Hepatocyte (in vitro differentiated cells): ENCODE data around the gene UTF1. TPM values are rescaled to one million over a fixed set of nuclear protein-coding genes. Genes with fewer than 3 reads are reported as not detected.

Experiments
- DNase-seq: peaks from one replicate; pipeline ENCODE4 v3.0.0-alpha.2; 2016; ENCODE audit warnings: low spot score
- H2AFZ ChIP-seq: fragments of 200-600 bp; sonication (generic); 2 replicates; pipeline ENCODE4 v1.6.0; 2016; ENCODE audit warnings: antibody characterized with exemption, mild to moderate bottlenecking
- H3K27ac ChIP-seq: fragments of 200-600 bp; sonication (generic); 2 replicates; pipeline ENCODE4 v1.5.1; 2016; ENCODE audit warnings: mild to moderate bottlenecking
- H3K27me3 ChIP-seq: fragments of 200-600 bp; sonication (generic); 2 replicates; pipeline ENCODE4 v1.6.1; 2016
- H3K36me3 ChIP-seq: fragments of 200-600 bp; sonication (generic); replicated peaks from 2 replicates; pipeline ENCODE4 v1.5.1; 2016; ENCODE audit warnings: low read depth; ENCODE audit not compliant: insufficient read depth
- H3K4me1 ChIP-seq: fragments of 200-600 bp; sonication (generic); 2 replicates; pipeline ENCODE4 v1.5.1; 2016; ENCODE audit warnings: mild to moderate bottlenecking, moderate library complexity; ENCODE audit not compliant: insufficient read depth
- H3K4me2 ChIP-seq: fragments of 200-600 bp; sonication (generic); 2 replicates; pipeline ENCODE4 v1.6.0; 2016
- H3K4me3 ChIP-seq: fragments of 200-600 bp; sonication (generic); 2 replicates; pipeline ENCODE4 v1.5.1; 2016; ENCODE audit warnings: mild to moderate bottlenecking
- H3K79me2 ChIP-seq: fragments of 200-600 bp; sonication (generic); 2 replicates; pipeline ENCODE4 v1.6.0; 2017; ENCODE audit warnings: mild to moderate bottlenecking
- H3K9me2 ChIP-seq: fragments of 200-600 bp; sonication (generic); replicated peaks from 2 replicates; pipeline ENCODE4 v1.6.0; 2017; ENCODE audit warnings: mild to moderate bottlenecking; ENCODE audit not compliant: insufficient read depth
- H3K9me3 ChIP-seq: fragments of 200-600 bp; sonication (generic); 2 replicates; pipeline ENCODE4 v1.5.1; 2016; ENCODE audit warnings: low read depth, mild to moderate bottlenecking
- H4K20me1 ChIP-seq: fragments of 200-600 bp; sonication (generic); 2 replicates; pipeline ENCODE4 v1.6.0; 2016; ENCODE audit warnings: mild to moderate bottlenecking; ENCODE audit not compliant: insufficient read depth, poor library complexity, severe bottlenecking
- CTCF ChIP-seq: fragments of 200-600 bp; sonication (generic); IDR thresholded peaks from 2 replicates; pipeline ENCODE4 v1.5.1; 2016; ENCODE audit warnings: antibody characterized with exemption, mild to moderate bottlenecking; ENCODE audit not compliant: poor library complexity
- EZH2 ChIP-seq: fragments of 200-600 bp; sonication (generic); IDR thresholded peaks from 2 replicates; pipeline ENCODE4 v1.6.1; 2016; ENCODE audit warnings: antibody characterized with exemption, mild to moderate bottlenecking, borderline replicate concordance
- EZH2phosphoT487 ChIP-seq: fragments of 200-600 bp; sonication (generic); IDR thresholded peaks from one replicate; pipeline ENCODE4 v1.6.1; 2018; ENCODE audit warnings: antibody characterized with exemption, mild to moderate bottlenecking, low read depth, moderate library complexity; ENCODE audit not compliant: unreplicated experiment, severe bottlenecking
- WGBS: methylation state at CpG from one replicate; pipeline ENCODE4 v1.1.6; 2016; ENCODE audit warnings: low lambda C conversion rate; ENCODE audit errors: missing lambda C conversion rate; 5-methylcytosine and 5-hydroxymethylcytosine counted together
- polyA plus RNA-seq: library from polyadenylated mRNA; unstranded; fragments of >200 nt; fragmentation: Nextera tagmentation; extraction: Ambion mirVana; gene quantifications from 2 replicates; pipeline ENCODE4 v1.2.1, GENCODE V29; 2016
- total RNA-seq: library from RNA; depleted of rRNA; stranded (reverse); fragments of >200 nt; gene quantifications from 2 replicates; pipeline ENCODE4 v1.2.3, GENCODE V29; 2014

UTF1 gene
- total and polyA plus RNA-seq, 2 experiments from 2014 or later, result not detected

GRCh38 chr10:133211141-133211830, 18.7 kb upstream of the UTF1 start:
- WGBS, result 93% methylated on average over 21 of the region's 25 CpGs
- Histone ChIP-seq H3K79me2 (no peaks in the 10 kb centered on the region), H3K4me1 (no peaks in the 10 kb centered on the region), H3K9me3 (no peaks in the 10 kb centered on the region), H3K36me3 (no peaks in the 10 kb centered on the region), H3K4me3 (no peak overlapping the region), H3K27ac (no peak overlapping the region), H3K4me2 (no peak overlapping the region), H2AFZ (no peak overlapping the region), H3K9me2 (no peaks in the 10 kb centered on the region), H4K20me1 (no peaks in the 10 kb centered on the region), H3K27me3 (no peaks in the 10 kb centered on the region)
- no peak for DNase-seq
- no peak for TF ChIP-seq CTCF
- no peak for TF ChIP-seq EZH2
- no peak for TF ChIP-seq EZH2phosphoT487

DNA sequence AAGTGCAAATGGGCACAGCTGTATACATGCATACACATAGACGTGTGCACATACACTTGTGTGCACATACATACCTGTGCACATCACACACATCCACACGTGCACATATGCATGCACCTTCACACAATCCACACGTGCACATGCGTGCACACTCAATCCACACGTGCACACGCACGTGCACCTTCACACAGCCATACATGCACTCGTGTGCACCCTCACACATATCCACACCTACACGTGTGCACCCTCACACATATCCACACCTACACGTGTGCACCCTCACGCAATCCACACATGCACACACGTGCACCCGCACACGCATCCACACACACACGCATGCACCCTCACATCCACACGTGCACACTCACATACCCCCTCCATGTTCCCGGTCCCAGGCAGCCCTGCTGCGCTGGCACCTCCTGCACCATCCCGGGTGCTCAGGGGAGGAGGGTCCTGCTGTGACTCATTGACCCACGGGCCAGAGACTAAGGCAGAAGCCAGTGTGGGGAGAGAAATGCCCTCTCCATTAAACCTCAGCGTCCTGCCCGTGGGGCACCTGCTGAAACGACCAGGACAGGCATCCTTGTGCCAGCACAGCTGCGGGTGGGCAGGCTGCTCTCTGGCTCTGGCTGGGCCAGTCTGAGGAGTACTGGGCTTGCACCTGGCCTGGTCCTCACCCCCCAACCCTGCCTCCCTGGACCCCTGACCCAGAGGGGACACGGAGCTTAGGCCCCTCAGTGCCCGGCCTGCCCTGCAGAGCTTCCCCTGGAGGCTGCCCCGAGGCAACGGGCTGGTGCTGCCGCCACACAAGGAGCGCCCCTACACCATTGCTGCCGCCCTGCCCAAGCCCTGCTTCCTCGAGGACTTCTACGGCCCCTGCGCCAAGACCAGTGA, 17.8 kb upstream of the UTF1 start:
- Histone ChIP-seq H3K79me2 (no peaks in the 10 kb centered on the region), H3K9me3 (no peaks in the 10 kb centered on the region), H3K27ac (no peak overlapping the region), H3K36me3 (no peaks in the 10 kb centered on the region), H3K4me2 (no peak overlapping the region), H2AFZ (no peak overlapping the region), H3K27me3 (no peaks in the 10 kb centered on the region), H4K20me1 (no peaks in the 10 kb centered on the region), H3K4me3 (no peak overlapping the region), H3K4me1 (no peaks in the 10 kb centered on the region), H3K9me2 (no peaks in the 10 kb centered on the region)
- no peak for DNase-seq
- 97% methylated on average over 32 of the region's 34 CpGs for WGBS
- TF ChIP-seq CTCF (no peak), EZH2 (no peak), EZH2phosphoT487 (no peak)

GRCh38 chr10:133212853-133213494, 17.0 kb upstream of the UTF1 start:
- Histone ChIP-seq H3K36me3 (no peaks in the 10 kb centered on the region), H3K4me3 (no peak overlapping the region), H3K9me2 (no peaks in the 10 kb centered on the region), H3K4me1 (no peaks in the 10 kb centered on the region), H2AFZ (no peak overlapping the region), H3K4me2 (no peak overlapping the region), H3K9me3 (no peaks in the 10 kb centered on the region), H3K27me3 (no peaks in the 10 kb centered on the region), H3K79me2 (no peaks in the 10 kb centered on the region), H3K27ac (no peak overlapping the region), H4K20me1 (no peaks in the 10 kb centered on the region)
- TF ChIP-seq CTCF (no peak), EZH2 (no peak), EZH2phosphoT487 (no peak)
- 93% methylated on average over 20 of the region's 20 CpGs for WGBS
- no peak for DNase-seq
